SKM-1 treated with dmso at 0.1 percent for 144 hours (cell line): ENCODE results near the gene BPIFB6.
"Not testable (repeated sequence)": the region's sequence is repeated elsewhere in the genome, so short reads cannot be mapped to it uniquely, and the experiment has no call there.

Experiments used
- DNase-seq: peaks from one replicate; lab custom pipeline; 2025; ENCODE audit not compliant: unreplicated experiment; lab: John Stamatoyannopoulos, UW

The BPIFB6 gene

DNA sequence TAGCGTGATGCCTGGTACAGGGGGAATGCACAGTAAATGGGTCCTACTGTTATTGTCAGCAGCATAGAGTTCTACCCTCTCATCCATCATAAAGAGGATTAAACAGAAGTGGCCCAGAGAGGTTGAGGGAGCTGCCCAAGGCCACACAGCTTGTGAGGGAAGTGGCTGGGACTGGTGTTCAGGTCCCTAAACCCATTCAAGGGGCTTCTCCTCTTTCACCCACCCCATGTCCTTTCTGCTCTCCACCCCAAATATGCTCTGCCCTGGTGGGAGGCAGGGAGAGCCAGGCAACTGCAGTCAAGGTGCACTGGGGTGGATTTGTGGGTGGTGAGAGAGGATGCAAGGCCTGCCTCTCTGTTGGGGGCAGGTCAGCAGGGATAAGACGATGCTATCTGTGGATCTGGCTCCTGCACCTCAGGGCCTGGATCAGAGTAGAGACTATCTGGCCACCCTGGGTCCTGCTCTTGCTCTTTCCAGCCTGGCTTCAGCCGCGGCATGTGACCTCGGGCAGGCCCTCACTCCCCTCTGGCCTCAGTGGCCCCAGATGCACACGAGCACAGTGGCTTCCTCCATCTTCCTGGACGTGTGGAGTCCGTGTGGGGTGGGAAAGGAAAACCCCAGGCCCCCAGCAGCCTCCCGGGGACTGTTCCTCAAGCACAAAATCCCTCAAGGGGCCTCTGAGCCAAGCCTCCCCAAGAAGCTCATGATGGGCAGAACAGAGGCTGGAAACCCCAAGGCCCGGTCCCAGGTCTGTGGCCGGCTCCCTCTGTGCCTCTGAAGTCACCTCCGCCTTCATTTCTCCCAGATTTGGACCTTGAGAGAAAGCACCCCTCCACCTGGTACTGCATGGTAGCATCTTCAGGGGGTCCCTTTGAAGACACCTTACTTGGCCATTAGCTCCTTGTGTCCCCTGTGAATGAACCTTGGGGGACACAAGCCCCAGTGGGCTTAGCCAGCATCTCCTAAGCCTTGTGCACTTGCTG lies 3.4 kb upstream of the BPIFB6 start:
- no peak for DNase-seq

GRCh38 chr20:33028875-33029274 lies 2.6 kb upstream of the BPIFB6 start:
- DNase-seq: no peak

- DNase-seq: no peak
Observed at GRCh38 chr20:33030076-33030475, 1.4 kb upstream of the BPIFB6 start.

DNA sequence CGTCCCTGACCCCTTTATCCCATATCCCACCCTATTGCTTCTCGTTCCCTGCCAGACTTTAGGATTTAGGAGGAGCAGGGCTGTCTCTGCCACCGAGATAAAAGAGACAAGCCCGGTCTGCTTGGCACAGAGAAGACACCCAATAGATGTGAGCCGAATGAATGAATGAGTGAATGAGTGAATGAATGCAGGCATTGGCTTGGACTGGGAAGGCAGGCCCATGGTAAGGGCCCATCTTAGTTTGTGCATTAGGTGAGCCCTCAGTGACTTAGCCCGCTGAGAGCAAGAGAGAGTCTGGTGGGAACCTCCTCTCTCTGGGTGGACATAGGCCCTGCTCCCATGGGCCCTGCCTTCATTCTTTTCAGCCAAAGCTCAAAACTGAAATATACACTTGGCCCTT lies 879 bp upstream of the BPIFB6 start:
- no peak for DNase-seq

GRCh38 chr20:33032555-33032954 lies 1.1 kb downstream of the BPIFB6 start:
- DNase-seq: no peak

DNA sequence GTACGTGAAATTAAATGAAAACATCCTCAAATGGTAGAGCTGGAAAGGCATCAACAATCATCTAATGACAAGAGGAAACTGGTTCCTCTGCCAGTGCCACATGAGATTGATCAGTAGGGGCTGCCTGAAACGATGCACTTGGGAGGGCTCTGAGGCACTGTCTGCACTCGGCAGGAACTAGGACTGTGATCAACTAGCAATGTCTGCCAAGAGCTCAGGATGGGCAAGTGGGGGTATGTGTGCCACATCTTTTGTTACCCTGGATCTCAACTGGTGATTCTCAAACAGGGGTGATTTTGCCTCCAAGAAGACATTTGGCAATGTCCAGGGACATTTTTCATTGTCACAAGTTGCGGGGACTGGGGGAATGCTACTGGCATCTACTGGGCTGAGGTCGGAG lies 1.9 kb downstream of the BPIFB6 start:
- DNase-seq: no peak

DNA sequence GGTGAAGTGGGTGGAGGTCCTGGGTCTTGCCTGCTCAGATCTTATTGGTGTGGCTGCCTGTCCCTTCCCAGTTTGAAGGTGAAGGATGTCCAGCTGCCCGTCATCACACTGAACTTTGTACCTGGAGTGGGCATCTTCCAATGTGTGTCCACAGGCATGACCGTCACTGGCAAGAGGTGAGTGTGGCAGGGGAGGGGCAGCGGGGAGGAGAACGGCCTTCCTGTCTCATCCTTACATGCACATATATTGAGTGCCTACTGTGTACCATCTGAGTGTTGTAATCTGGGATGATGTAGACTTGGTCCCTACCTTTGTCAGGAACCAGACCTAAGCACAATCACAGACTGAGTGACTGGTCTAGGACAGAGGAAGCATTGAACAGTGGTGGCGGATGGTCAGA lies 2.7 kb downstream of the BPIFB6 start:
- no peak for DNase-seq

GRCh38 chr20:33034901-33035492 lies 3.5 kb downstream of the BPIFB6 start:
- no peak for DNase-seq

DNA sequence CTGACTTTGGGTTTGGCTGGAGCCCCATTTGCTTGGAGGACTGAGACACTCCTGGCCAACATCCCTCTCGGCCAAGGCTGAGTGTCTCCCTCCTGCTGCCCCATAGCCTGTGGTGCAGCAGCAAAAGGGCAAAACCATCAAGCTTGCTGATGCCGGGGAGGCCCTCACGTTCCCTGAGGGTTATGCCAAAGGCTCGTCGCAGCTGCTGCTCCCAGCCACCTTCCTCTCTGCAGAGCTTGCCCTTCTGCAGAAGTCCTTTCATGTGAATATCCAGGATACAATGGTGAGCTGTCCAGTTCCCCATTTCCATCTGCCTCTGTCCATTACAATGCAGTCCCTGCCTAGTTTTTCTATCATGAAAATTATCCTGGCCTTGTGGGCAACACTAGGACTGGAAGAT lies 6.0 kb downstream of the BPIFB6 start:
- no peak for DNase-seq

DNA sequence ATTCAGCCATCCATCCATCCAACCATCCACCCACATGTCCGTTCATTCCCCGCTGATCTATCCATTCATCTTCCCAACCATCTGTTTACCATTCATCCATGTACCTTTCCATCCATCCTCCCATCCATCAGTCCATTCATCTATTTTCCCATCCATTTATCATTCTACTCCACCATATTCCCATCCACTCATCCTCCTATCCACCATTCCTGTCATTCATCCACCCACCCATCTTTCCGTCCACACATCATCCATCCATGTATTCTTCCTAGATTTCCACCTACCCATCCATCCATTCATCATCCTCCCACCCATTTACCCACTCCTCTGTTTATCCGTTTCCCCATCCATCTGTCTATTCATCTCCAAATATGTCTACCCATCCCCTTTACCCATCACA lies 6.8 kb downstream of the BPIFB6 start:
- no peak for DNase-seq

- no peak for DNase-seq
Observed at GRCh38 chr20:33042430-33042829, 11.0 kb downstream of the BPIFB6 start.

- DNase-seq: no peak
Observed at GRCh38 chr20:33042983-33043730, 11.7 kb downstream of the BPIFB6 start.

DNA sequence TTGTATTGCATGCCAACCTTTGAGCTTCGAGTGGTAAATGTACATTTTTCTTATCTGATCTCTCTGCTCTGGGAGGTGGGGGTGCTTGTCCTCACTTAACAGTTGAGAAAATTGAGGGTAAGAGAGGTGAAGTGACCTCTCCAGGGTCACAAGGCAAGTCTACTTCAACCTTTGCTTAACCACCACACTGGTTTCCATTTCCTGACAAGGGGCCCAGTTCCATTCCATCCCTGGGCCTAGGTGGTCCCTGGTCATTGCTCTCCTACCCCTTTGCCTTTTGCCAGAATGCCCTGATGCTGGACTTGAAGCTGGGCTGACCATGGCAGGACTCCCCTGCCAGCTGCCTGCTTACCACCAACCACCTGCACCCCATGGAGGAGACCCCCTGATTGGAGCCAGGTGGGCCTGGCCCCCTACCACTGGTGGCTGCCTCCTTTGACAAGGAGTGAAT lies 12.3 kb downstream of the BPIFB6 start:
- no peak for DNase-seq

DNA sequence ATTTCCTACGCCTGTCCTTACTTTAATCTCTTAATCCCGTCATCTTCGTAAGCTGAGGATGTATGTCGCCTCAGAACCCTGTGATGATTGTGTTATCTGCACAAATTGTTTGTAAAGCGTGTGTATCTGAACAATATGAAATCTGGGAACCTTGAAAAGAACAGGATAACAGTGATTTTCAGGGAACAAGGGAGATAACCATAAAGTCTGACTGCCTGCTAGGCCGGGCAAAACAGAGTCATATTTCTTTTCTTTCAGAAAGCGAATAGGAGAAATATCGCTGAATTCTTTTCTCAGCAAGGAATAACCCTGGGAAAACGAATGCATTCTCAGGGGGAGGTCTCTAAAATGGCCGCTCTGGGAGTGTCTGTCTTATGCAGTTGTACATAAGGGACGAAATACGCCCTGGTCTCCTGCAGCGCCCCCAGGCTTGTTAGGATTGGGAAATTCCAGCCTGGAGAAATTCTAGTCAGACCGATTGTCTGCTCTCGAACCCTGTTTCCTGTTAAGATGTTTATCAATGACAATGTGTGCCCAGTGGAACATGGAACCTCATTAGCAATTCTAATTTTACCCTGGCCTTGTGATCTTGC lies 13.8 kb downstream of the BPIFB6 start:
- DNase-seq: not testable (repeated sequence)

DNA sequence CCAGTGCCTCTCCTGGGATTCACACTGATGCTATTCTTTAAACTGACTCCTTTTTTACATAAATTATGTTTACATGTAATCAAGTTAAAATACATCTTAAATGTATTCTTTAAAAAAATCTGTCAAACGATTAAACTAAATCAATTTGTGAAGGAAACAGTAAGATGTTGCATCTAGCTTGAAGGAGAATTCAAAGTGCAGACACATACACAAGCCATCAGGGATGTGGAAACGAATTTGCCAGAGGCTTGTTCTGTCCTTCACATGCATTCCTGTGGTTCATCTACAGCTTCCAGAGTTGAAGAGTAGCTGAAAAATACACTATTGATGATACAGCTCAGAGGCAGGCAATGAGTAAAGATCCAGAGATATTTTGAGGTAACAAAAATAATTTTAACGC lies 15.0 kb downstream of the BPIFB6 start:
- no peak for DNase-seq

- no peak for DNase-seq
Observed at GRCh38 chr20:33051333-33051732, 19.9 kb downstream of the BPIFB6 start.

DNA sequence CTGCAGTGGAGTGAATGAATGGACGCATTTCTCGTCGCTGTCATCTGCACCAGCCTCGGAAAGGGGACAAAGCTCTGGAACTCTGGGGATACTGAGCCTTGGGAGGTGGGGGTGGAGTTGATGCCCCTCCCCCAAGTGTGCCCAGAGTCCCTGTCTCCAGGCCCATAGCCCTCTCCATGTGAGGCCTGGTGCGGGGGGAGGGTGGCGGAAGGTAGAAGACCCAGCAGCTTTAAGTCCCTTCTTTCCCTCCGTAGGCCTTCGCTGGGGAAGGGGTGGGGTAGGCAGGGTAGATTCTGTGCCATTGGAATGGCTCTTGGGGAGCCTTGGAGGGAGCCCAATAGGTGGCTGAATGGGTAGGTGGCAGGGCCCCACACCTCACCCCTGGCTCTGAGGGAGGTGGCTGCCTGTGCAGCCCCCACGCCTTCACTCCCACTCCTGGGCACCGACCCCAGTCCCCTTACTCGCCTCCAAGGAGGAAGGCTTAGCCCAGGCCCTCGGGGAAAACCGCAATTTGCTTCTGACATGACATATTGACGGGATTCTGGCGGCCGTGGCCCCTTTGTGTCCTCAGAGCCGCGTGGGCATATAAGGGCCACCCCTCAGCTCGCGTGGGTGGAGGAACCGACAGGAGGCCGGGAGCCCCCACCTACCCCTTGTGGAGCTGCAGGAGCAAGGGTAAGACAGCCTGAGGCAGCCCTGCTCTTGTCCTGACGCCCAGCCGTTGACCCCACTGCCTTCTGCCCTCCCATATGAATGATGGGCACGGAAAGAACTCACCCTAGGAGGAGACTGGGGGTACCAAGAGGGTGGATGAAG lies 22.1 kb downstream of the BPIFB6 start, which contains the start of gene BPIFB3:
BPIFB3 (plus strand) TSS at position 613 of the 816 bp plus-strand sequence. CDS start 1,533 bp downstream, outside the sequence.
- no peak for DNase-seq

GRCh38 chr20:33054381-33054780 lies 22.9 kb downstream of the BPIFB6 start:
- DNase-seq: no peak

DNA sequence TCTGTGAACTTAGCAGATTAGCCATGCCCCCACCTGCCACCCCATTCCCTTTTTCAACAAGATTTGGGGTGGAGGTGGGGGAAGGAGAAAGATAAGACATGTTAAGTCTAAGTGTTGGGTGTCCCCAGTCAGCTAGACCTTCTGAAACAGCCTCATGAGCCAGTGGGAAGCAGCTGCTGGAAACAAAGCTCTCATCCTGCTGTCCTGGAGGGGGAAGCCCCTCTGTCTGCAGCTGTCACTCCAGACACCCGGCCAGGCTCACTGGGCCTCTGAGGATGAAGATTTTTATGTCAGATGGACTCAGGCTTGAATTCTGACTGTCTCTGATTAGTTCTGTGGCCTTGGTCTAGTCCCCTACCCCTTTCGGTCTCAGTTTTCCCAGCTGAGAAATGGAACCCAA lies 23.3 kb downstream of the BPIFB6 start:
- no peak for DNase-seq

- no peak for DNase-seq
Observed at GRCh38 chr20:33059136-33059535, 27.7 kb downstream of the BPIFB6 start.
